ENCODE results near the gene PHLDA1. TPM values are rescaled to one million over a fixed set of nuclear protein-coding genes. Genes with fewer than 3 reads are reported as not detected.

PHLDA1 gene
- 57.2 and 119 TPM in 2 replicates for total RNA-seq (2012; rRNA removed)

- H3K36me3 ChIP-seq (ENCODE audit: insufficient read depth, low read length): peaks cover 43% of the 10 kb centered on the region
- peak within 1 kb of the TSS; percentile 99 for H3K9ac ChIP-seq (ENCODE audit: low read depth, low read length)
- H3K9me3 ChIP-seq (replicated peaks; ENCODE audit: low read length): no peaks in the 10 kb centered on the region
- peak within 1 kb of the TSS; percentile 98 for H3K4me3 ChIP-seq (ENCODE audit: low read length)
- H3K4me1 ChIP-seq (ENCODE audit: control insufficient read depth, insufficient read depth, low read length): peaks cover 39% of the 10 kb centered on the region
- H3K27me3 ChIP-seq (ENCODE audit: control insufficient read depth, insufficient read depth, low read length): no peaks in the 10 kb centered on the region
- peak within 1 kb of the TSS; percentile 88 for H3K4me2 ChIP-seq (ENCODE audit: low read length)
Measured at GRCh38 chr12:76031414-76032042, at the start of gene PHLDA1. Gene PHLDA1 (minus strand): TSS chr12:76031776.

- peak overlapping the region; percentile 81 for H3K4me2 ChIP-seq (ENCODE audit: low read length)
- peaks cover 26% of the 10 kb centered on the region for H3K4me1 ChIP-seq (ENCODE audit: control insufficient read depth, insufficient read depth, low read length)
- peak overlapping the region; percentile 98 for H3K4me3 ChIP-seq (ENCODE audit: low read length)
- no peaks in the 10 kb centered on the region for H3K9me3 ChIP-seq (replicated peaks; ENCODE audit: low read length)
- H3K9ac ChIP-seq (ENCODE audit: low read depth, low read length): no peak overlapping the region
- H3K36me3 ChIP-seq (ENCODE audit: insufficient read depth, low read length): peaks cover 23% of the 10 kb centered on the region
- H3K27me3 ChIP-seq (ENCODE audit: control insufficient read depth, insufficient read depth, low read length): no peaks in the 10 kb centered on the region
Measured at GRCh38 chr12:76080729-76081415, 49.3 kb upstream of the PHLDA1 start.

- H3K27me3 ChIP-seq (ENCODE audit: control insufficient read depth, insufficient read depth, low read length): no peaks in the 10 kb centered on the region
- no peaks in the 10 kb centered on the region for H3K9me3 ChIP-seq (replicated peaks; ENCODE audit: low read length)
- H3K9ac ChIP-seq (ENCODE audit: low read depth, low read length): no peak overlapping the region
- no peak overlapping the region for H3K4me3 ChIP-seq (ENCODE audit: low read length)
- H3K4me1 ChIP-seq (ENCODE audit: control insufficient read depth, insufficient read depth, low read length): peaks cover 20% of the 10 kb centered on the region
- peak overlapping the region; percentile 81 for H3K4me2 ChIP-seq (ENCODE audit: low read length)
- peaks cover 23% of the 10 kb centered on the region for H3K36me3 ChIP-seq (ENCODE audit: insufficient read depth, low read length)
Measured at GRCh38 chr12:76080017-76080728, 48.6 kb upstream of the PHLDA1 start.

GRCh38 chr12:76078748-76079147 lies 47.2 kb upstream of the PHLDA1 start:
- Histone ChIP-seq H3K4me1 (ENCODE audit: control insufficient read depth, insufficient read depth, low read length) (peaks cover 18% of the 10 kb centered on the region), H3K9ac (ENCODE audit: low read depth, low read length) (no peak overlapping the region), H3K4me2 (ENCODE audit: low read length) (no peak overlapping the region), H3K4me3 (ENCODE audit: low read length) (no peak overlapping the region), H3K27me3 (ENCODE audit: control insufficient read depth, insufficient read depth, low read length) (no peaks in the 10 kb centered on the region), H3K9me3 (replicated peaks; ENCODE audit: low read length) (no peaks in the 10 kb centered on the region), H3K36me3 (ENCODE audit: insufficient read depth, low read length) (peaks cover 25% of the 10 kb centered on the region)

- Histone ChIP-seq H3K4me1 (ENCODE audit: control insufficient read depth, insufficient read depth, low read length) (peaks cover 12% of the 10 kb centered on the region), H3K9me3 (replicated peaks; ENCODE audit: low read length) (no peaks in the 10 kb centered on the region), H3K4me2 (ENCODE audit: low read length) (no peak overlapping the region), H3K4me3 (ENCODE audit: low read length) (no peak overlapping the region), H3K36me3 (ENCODE audit: insufficient read depth, low read length) (peaks cover 51% of the 10 kb centered on the region), H3K27me3 (ENCODE audit: control insufficient read depth, insufficient read depth, low read length) (no peaks in the 10 kb centered on the region), H3K9ac (ENCODE audit: low read depth, low read length) (no peak overlapping the region)
Measured at GRCh38 chr12:76075448-76075847, 43.9 kb upstream of the PHLDA1 start.

GRCh38 chr12:76074701-76075336 lies 43.2 kb upstream of the PHLDA1 start:
- Histone ChIP-seq H3K4me3 (ENCODE audit: low read length) (no peak overlapping the region), H3K27me3 (ENCODE audit: control insufficient read depth, insufficient read depth, low read length) (no peaks in the 10 kb centered on the region), H3K9ac (ENCODE audit: low read depth, low read length) (no peak overlapping the region), H3K4me2 (ENCODE audit: low read length) (no peak overlapping the region), H3K9me3 (replicated peaks; ENCODE audit: low read length) (no peaks in the 10 kb centered on the region), H3K36me3 (ENCODE audit: insufficient read depth, low read length) (peaks cover 50% of the 10 kb centered on the region), H3K4me1 (ENCODE audit: control insufficient read depth, insufficient read depth, low read length) (peaks cover 9% of the 10 kb centered on the region)

- Histone ChIP-seq H3K27me3 (ENCODE audit: control insufficient read depth, insufficient read depth, low read length) (no peaks in the 10 kb centered on the region), H3K4me3 (ENCODE audit: low read length) (no peak overlapping the region), H3K4me2 (ENCODE audit: low read length) (no peak overlapping the region), H3K9me3 (replicated peaks; ENCODE audit: low read length) (no peaks in the 10 kb centered on the region), H3K4me1 (ENCODE audit: control insufficient read depth, insufficient read depth, low read length) (peaks cover 8% of the 10 kb centered on the region), H3K9ac (ENCODE audit: low read depth, low read length) (no peak overlapping the region), H3K36me3 (ENCODE audit: insufficient read depth, low read length) (peaks cover 49% of the 10 kb centered on the region)
Measured at GRCh38 chr12:76073561-76073960, 42.0 kb upstream of the PHLDA1 start.

GRCh38 chr12:76072568-76072967 lies 41.0 kb upstream of the PHLDA1 start:
- peaks cover 55% of the 10 kb centered on the region for H3K36me3 ChIP-seq (ENCODE audit: insufficient read depth, low read length)
- no peaks in the 10 kb centered on the region for H3K9me3 ChIP-seq (replicated peaks; ENCODE audit: low read length)
- peaks cover 7% of the 10 kb centered on the region for H3K4me1 ChIP-seq (ENCODE audit: control insufficient read depth, insufficient read depth, low read length)

GRCh38 chr12:76069339-76069738 lies 37.8 kb upstream of the PHLDA1 start:
- Histone ChIP-seq H3K4me3 (ENCODE audit: low read length) (no peak overlapping the region), H3K27me3 (ENCODE audit: control insufficient read depth, insufficient read depth, low read length) (no peaks in the 10 kb centered on the region), H3K4me2 (ENCODE audit: low read length) (no peak overlapping the region), H3K36me3 (ENCODE audit: insufficient read depth, low read length) (peaks cover 81% of the 10 kb centered on the region), H3K9me3 (replicated peaks; ENCODE audit: low read length) (peaks cover 5% of the 10 kb centered on the region), H3K9ac (ENCODE audit: low read depth, low read length) (no peak overlapping the region), H3K4me1 (ENCODE audit: control insufficient read depth, insufficient read depth, low read length) (no peaks in the 10 kb centered on the region)

More at GRCh38 chr12:76072568-76072967, 41.0 kb upstream of the PHLDA1 start:
- H3K4me2 ChIP-seq (ENCODE audit: low read length): no peak overlapping the region
- H3K27me3 ChIP-seq (ENCODE audit: control insufficient read depth, insufficient read depth, low read length): no peaks in the 10 kb centered on the region
- no peak overlapping the region for H3K9ac ChIP-seq (ENCODE audit: low read depth, low read length)
- no peak overlapping the region for H3K4me3 ChIP-seq (ENCODE audit: low read length)

- Histone ChIP-seq H3K9ac (ENCODE audit: low read depth, low read length) (no peak overlapping the region), H3K4me1 (ENCODE audit: control insufficient read depth, insufficient read depth, low read length) (no peaks in the 10 kb centered on the region), H3K9me3 (replicated peaks; ENCODE audit: low read length) (peaks cover 5% of the 10 kb centered on the region), H3K4me3 (ENCODE audit: low read length) (no peak overlapping the region), H3K27me3 (ENCODE audit: control insufficient read depth, insufficient read depth, low read length) (no peaks in the 10 kb centered on the region), H3K4me2 (ENCODE audit: low read length) (no peak overlapping the region), H3K36me3 (ENCODE audit: insufficient read depth, low read length) (peaks cover 83% of the 10 kb centered on the region)
Measured at GRCh38 chr12:76065917-76066316, 34.3 kb upstream of the PHLDA1 start.

GRCh38 chr12:76064904-76065303 lies 33.3 kb upstream of the PHLDA1 start:
- Histone ChIP-seq H3K27me3 (ENCODE audit: control insufficient read depth, insufficient read depth, low read length) (no peaks in the 10 kb centered on the region), H3K9ac (ENCODE audit: low read depth, low read length) (no peak overlapping the region), H3K9me3 (replicated peaks; ENCODE audit: low read length) (peaks cover 5% of the 10 kb centered on the region), H3K4me1 (ENCODE audit: control insufficient read depth, insufficient read depth, low read length) (no peaks in the 10 kb centered on the region), H3K36me3 (ENCODE audit: insufficient read depth, low read length) (peaks cover 83% of the 10 kb centered on the region), H3K4me3 (ENCODE audit: low read length) (no peak overlapping the region), H3K4me2 (ENCODE audit: low read length) (no peak overlapping the region)

Measured in skeletal muscle satellite cell (primary cell).